Nephron progenitor cell (in vitro differentiated cells): Measurements from ENCODE around the gene DSCAM.
"Not testable (repeated sequence)": the region's sequence is repeated elsewhere in the genome, so short reads cannot be mapped to it uniquely, and the experiment has no call there.

Experiments
- DNase-seq: peaks from one replicate; pipeline ENCODE4 v3.0.0; 2021
- H3K27ac Mint-ChIP-seq: 2 replicates; pipeline ENCODE4 v1.8.0; 2021; ENCODE audit warnings: mild to moderate bottlenecking, moderate library complexity, mixed read lengths
- H3K27me3 Mint-ChIP-seq: 2 replicates; pipeline ENCODE4 v1.8.0; 2021; ENCODE audit warnings: mild to moderate bottlenecking, low read depth, mixed read lengths; ENCODE audit not compliant: poor library complexity
- H3K36me3 Mint-ChIP-seq: 2 replicates; pipeline ENCODE4 v1.8.0; 2021; ENCODE audit warnings: low read depth, mixed read lengths
- H3K4me1 Mint-ChIP-seq: 2 replicates; pipeline ENCODE4 v1.8.0; 2021; ENCODE audit warnings: mixed read lengths
- H3K4me3 Mint-ChIP-seq: 2 replicates; pipeline ENCODE4 v1.8.0; 2021; ENCODE audit warnings: mild to moderate bottlenecking, moderate library complexity, mixed read lengths
- H3K9me3 Mint-ChIP-seq: 2 replicates; pipeline ENCODE4 v1.8.0; 2021; ENCODE audit warnings: mild to moderate bottlenecking, moderate library complexity, mixed read lengths
- CTCF ChIP-seq: fragments of 200-600 bp; sonication (generic); IDR thresholded peaks from 2 replicates; pipeline ENCODE4 v1.5.0; 2021; ENCODE audit warnings: antibody characterized with exemption

DSCAM gene

DNA sequence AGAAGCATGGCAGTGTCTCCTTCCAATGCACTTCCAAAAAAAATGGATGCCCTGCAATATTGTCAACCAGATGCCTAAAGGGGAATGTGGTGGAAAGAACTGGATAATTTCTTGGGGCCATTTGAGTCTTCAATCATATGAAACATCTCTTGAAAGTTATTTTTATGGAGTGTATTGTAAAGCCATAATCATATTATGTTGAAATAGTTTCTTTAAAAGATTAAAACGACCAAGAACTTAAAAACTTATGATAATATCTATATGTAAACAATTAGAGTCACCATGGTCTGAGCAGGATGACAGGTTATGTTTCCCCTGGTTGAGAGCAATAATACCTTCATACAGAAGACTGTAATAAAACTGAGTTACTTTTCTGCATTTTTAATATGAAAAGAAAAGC is 522.6 kb downstream of the DSCAM start:
- no peak overlapping the region for H3K27ac Mint-ChIP-seq
- no peak overlapping the region for H3K4me3 Mint-ChIP-seq
- H3K9me3 Mint-ChIP-seq, result peaks cover 5% of the 10 kb centered on the region
- H3K27me3 Mint-ChIP-seq, result no peaks in the 10 kb centered on the region
- H3K4me1 Mint-ChIP-seq, result no peaks in the 10 kb centered on the region
- TF ChIP-seq CTCF, result no peak
- H3K36me3 Mint-ChIP-seq, result no peaks in the 10 kb centered on the region
- DNase-seq, result no peak

GRCh38 chr21:40320718-40321117 is 526.2 kb downstream of the DSCAM start:
- DNase-seq, H3K4me1 Mint-ChIP-seq, H3K4me3 Mint-ChIP-seq, H3K36me3 Mint-ChIP-seq, H3K27me3 Mint-ChIP-seq, H3K27ac Mint-ChIP-seq, H3K9me3 Mint-ChIP-seq: not testable (repeated sequence)

- Mint-ChIP-seq H3K9me3 (no peaks in the 10 kb centered on the region), H3K36me3 (no peaks in the 10 kb centered on the region), H3K27ac (peak overlapping the region; percentile 49), H3K4me1 (no peaks in the 10 kb centered on the region), H3K27me3 (peaks cover 8% of the 10 kb centered on the region), H3K4me3 (no peak overlapping the region)
- TF ChIP-seq CTCF, result no peak
- no peak for DNase-seq
Observed at GRCh38 chr21:40318371-40318770, 528.6 kb downstream of the DSCAM start.

- no peak for DNase-seq
- no peak overlapping the region for H3K27ac Mint-ChIP-seq
- no peaks in the 10 kb centered on the region for H3K9me3 Mint-ChIP-seq
- peaks cover 8% of the 10 kb centered on the region for H3K27me3 Mint-ChIP-seq
- H3K4me3 Mint-ChIP-seq, result no peak overlapping the region
- H3K36me3 Mint-ChIP-seq, result no peaks in the 10 kb centered on the region
- no peak for TF ChIP-seq CTCF
- no peaks in the 10 kb centered on the region for H3K4me1 Mint-ChIP-seq
Observed at GRCh38 chr21:40316104-40316503, 530.9 kb downstream of the DSCAM start.

- Mint-ChIP-seq H3K27ac (no peak overlapping the region), H3K9me3 (no peaks in the 10 kb centered on the region), H3K36me3 (no peaks in the 10 kb centered on the region), H3K4me1 (no peaks in the 10 kb centered on the region), H3K4me3 (no peak overlapping the region), H3K27me3 (peaks cover 8% of the 10 kb centered on the region)
- TF ChIP-seq CTCF, result no peak
- DNase-seq, result no peak
Observed at GRCh38 chr21:40315626-40316025, 531.3 kb downstream of the DSCAM start.

DNA sequence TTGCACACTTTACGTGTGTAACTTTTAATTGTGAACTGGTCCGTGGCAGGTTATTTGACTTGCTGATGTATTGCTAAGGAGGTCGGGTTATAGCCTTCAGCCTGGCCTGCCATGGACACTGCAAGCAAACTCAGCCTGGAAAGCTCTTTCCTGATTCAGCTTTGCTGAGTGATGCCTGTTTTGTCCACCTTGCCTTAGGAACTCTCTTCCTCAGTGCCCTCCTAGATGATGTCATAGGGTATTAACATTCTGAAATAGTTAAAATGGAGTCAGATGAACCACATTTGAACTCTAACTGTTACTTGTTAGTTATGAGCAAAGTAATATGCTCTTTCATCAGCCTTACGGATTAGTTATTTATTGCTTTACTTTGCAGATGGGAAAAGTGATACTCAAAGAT is 533.7 kb downstream of the DSCAM start:
- no peak for TF ChIP-seq CTCF
- no peaks in the 10 kb centered on the region for H3K9me3 Mint-ChIP-seq
- H3K36me3 Mint-ChIP-seq, result no peaks in the 10 kb centered on the region
- no peak overlapping the region for H3K4me3 Mint-ChIP-seq
- no peak overlapping the region for H3K27ac Mint-ChIP-seq
- peaks cover 4% of the 10 kb centered on the region for H3K27me3 Mint-ChIP-seq
- H3K4me1 Mint-ChIP-seq, result no peaks in the 10 kb centered on the region
- no peak for DNase-seq

DNA sequence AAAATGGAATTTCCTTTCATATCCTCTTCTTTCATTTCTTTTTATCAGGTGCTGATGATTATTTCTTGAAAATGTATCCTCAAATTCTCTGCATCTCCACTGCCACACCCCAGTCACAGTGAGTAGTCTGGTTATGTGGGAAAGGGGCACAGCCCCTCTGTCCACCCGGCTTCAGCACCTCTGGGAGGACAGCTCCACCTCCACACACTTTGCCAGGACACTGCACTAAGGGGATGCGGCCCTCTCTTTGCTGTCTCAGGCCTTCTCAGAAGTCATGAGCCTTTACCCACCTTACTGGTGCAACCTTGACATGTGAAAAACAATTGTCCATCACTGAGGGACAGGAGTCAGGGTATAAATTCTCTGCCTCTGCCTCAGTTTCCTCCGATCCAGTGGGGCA is 546.7 kb downstream of the DSCAM start:
- Mint-ChIP-seq H3K4me3 (no peak overlapping the region), H3K9me3 (peaks cover 18% of the 10 kb centered on the region), H3K36me3 (no peaks in the 10 kb centered on the region), H3K27ac (no peak overlapping the region), H3K27me3 (peaks cover 2% of the 10 kb centered on the region), H3K4me1 (no peaks in the 10 kb centered on the region)
- DNase-seq, result peak; percentile 58
- no peak for TF ChIP-seq CTCF
